22Rv1 (cell line): Measurements from ENCODE around the gene KRTAP16-1.

Experiments used
- H3K27ac ChIP-seq: fragments of 450-650 bp; 2 replicates; pipeline ENCODE4 v1.5.1; 2017
- ZFX ChIP-seq: fragments of 450-650 bp; IDR thresholded peaks from 2 replicates; pipeline ENCODE4 v1.6.1; 2017; ENCODE audit warnings: antibody characterized with exemption, borderline replicate concordance
- TF ChIP-seq, protein P1 (sequence below): fragments of 450-650 bp; IDR thresholded peaks from 2 replicates; pipeline ENCODE4 v1.5.1; 2017; ENCODE audit warnings: mild to moderate bottlenecking

KRTAP16-1 gene

DNA sequence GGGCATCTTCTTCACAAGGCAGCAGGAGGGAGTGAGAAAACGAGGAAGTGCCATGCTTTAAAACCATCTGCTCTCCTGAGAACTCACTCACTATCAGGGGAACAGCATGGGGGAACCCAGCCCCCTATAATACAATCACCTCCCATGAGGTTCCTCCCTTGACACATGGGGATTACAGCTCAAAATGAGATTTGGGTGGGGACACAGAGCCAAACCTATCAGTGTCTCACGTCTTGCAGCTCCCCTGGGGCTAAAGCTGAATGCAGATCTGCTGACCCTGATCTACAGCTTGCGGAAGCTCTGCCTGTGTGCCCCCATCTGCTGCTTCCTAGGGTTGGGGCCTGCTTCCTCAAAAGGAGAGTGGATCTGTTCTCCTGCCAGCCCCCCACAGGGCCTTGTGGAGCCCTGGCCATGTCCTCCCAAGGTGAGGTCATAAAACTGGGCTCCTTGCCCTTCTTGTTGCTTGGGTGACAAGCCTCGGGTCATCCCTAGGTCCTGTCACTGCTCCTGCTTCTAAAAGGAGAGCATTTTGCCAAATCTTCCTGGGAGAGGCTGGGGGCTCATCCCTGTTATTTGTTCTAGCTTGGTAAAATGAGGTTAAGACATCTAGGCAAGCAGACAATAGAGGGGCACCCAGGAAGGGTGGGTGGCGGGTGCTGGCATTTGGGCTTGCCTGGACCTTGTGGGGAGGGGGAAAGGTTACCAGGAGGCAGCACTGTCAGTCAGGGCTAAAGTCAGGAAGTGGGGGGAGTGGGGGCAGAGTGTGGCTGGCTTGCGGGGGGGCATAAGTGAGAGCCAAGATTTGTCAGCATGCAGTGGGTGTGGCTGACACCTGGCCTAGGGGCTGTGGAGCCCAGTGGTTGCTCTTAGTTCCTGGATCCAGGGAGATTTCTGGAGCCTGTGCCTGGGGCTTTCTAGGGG is 25.5 kb upstream of the KRTAP16-1 start:
- no peak overlapping the region for H3K27ac ChIP-seq
- TF ChIP-seq ZFX = no peak
- TF ChIP-seq, protein P1, sequence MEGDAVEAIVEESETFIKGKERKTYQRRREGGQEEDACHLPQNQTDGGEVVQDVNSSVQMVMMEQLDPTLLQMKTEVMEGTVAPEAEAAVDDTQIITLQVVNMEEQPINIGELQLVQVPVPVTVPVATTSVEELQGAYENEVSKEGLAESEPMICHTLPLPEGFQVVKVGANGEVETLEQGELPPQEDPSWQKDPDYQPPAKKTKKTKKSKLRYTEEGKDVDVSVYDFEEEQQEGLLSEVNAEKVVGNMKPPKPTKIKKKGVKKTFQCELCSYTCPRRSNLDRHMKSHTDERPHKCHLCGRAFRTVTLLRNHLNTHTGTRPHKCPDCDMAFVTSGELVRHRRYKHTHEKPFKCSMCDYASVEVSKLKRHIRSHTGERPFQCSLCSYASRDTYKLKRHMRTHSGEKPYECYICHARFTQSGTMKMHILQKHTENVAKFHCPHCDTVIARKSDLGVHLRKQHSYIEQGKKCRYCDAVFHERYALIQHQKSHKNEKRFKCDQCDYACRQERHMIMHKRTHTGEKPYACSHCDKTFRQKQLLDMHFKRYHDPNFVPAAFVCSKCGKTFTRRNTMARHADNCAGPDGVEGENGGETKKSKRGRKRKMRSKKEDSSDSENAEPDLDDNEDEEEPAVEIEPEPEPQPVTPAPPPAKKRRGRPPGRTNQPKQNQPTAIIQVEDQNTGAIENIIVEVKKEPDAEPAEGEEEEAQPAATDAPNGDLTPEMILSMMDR = no peak

DNA sequence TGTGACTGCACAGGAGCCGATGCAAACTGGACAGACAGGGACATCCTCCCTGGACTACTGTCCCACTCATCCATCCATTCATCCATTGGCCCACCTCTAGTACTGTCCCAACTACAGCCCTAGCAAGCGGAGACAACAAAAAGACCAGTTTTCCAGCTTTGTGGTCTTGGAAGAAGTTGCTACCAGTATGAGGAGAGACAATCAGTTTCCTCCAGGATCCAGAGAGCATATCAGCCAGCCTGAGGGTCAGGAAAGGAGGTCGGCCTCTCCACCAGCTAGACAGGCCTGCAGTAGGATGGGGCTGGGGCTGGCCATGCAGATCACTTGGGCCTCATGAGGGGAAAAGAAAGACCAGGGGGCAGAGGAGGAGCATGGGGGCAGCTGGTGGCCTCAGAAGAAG is 24.7 kb upstream of the KRTAP16-1 start:
- no peak for TF ChIP-seq ZFX
- H3K27ac ChIP-seq = no peak overlapping the region

DNA sequence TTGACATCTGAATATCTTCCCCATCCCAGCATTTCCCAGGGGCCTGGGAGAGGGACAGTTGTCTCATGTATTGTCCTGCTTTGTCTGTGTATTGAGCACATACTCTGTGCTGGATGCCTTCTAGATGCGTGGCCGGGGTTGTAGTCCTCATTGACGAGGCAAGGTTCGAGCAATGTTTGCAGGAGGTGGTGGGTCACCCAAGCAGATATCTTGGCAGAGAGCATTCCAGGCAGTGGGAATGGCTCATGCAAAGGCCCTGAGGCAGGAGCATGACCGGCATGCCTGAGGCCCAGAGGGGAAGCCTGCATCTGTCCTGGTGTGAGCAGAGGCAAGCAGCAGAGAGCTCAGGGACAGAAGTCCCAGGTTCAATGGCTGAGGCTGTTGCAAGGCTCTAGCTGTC is 24.0 kb upstream of the KRTAP16-1 start:
- TF ChIP-seq, protein P1 = no peak
- no peak for TF ChIP-seq ZFX
- no peak overlapping the region for H3K27ac ChIP-seq

DNA sequence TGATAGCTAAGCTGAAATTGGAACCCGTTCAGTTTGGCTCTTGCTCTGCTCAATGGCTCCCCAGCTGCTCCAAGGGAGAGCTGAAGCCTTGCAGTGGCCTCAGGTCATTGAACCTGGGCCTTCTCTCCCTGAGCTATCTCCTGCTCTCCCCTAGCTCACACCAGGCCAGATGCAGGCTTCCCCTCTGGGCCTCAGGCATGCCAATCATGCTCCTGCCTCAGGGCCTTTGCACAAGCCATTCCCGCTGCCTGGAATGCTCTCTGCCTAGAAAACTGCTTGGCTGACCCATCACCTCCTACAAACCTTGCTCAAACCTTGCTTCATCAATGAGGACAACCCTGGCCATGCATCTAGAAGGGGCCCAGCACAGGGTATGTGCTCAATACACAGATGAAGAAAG is 23.1 kb upstream of the KRTAP16-1 start:
- H3K27ac ChIP-seq = no peak overlapping the region
- TF ChIP-seq, protein P1 = no peak
- TF ChIP-seq ZFX = no peak

DNA sequence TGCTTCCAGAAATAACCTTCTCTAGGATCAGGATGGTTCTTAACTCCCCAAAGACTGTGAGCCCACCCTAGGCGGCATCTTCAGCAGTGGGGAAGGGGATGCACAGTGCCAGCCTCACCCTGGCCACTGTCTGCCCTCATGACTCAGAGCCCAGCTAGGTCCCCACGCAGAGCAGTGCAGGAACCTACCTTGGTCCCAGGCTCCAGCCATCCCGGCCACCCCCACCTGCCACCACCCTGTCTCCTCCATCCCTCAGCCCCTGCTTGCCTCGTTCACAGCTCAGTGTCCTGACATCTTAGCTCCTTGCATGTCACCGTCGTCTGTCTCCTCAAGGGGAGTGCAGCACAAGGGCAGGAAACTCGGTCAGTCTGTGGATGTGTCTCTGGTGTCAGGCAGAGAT is 22.5 kb upstream of the KRTAP16-1 start:
- no peak for TF ChIP-seq ZFX
- TF ChIP-seq, protein P1 = no peak
- no peak overlapping the region for H3K27ac ChIP-seq

DNA sequence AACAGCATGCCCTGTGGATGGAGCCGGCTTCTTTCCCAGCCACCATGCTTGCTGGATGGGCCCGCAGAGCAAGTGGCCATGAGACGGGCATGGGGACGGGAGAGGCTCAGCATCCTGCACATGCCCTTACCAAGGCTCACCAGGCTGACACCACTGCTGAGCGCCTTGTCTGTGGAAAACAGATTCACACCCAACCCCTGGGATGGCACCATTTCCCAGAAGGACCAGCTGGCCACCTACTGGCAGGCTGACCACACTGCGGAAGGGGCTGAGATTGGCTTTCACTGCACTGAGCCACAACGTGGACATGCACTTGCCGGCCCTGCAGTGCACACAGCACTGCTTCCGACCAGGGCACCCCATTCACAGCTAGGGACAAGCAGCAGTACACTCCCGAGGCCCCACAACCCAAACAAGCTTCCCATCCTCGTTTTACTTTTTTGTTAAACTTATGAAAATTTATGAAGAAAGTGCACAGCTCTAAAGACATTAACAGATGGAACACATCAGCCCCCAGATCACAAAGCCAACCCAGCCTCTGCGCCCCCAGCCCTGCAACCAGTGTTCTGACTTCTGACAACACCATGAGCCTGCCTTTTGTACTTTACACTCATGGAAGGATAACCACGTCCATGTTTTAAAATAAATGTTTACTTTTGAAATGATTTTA is 20.3 kb upstream of the KRTAP16-1 start:
- no peak for TF ChIP-seq ZFX
- TF ChIP-seq, protein P1 = peak; percentile 77
- H3K27ac ChIP-seq = no peak overlapping the region

DNA sequence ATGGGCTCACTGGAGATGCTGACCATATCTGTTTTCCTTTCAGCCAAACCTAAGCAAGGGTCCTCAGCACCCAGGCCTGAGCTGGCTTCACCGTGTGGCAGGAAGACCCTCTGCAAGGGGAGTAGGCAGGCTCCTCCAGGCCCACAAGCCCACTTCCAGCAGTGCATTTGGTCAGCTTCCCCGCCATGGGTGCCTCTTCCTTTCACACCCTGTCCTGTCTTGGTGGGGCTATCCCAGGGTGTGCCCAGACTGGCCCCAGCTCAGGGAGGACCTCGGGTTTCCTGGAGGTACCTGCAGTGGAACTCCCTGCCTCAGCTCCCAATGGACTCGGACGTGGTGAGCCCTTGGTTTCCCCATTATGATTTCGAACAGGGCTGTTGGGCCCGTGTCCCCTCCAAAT is 19.1 kb upstream of the KRTAP16-1 start:
- H3K27ac ChIP-seq = no peak overlapping the region
- TF ChIP-seq, protein P1 = no peak
- no peak for TF ChIP-seq ZFX
